Medulla oblongata (tissue), 1 donor: ENCODE results near the gene PODXL.
"Not testable (repeated sequence)": the region's sequence is repeated elsewhere in the genome, so short reads cannot be mapped to it uniquely, and the experiment has no call there.

ENCODE experiments used
- DNase-seq: peaks from one replicate; pipeline ENCODE4 v3.0.0-alpha.2; 2015; ENCODE audit errors: extremely low spot score

Gene PODXL

DNA sequence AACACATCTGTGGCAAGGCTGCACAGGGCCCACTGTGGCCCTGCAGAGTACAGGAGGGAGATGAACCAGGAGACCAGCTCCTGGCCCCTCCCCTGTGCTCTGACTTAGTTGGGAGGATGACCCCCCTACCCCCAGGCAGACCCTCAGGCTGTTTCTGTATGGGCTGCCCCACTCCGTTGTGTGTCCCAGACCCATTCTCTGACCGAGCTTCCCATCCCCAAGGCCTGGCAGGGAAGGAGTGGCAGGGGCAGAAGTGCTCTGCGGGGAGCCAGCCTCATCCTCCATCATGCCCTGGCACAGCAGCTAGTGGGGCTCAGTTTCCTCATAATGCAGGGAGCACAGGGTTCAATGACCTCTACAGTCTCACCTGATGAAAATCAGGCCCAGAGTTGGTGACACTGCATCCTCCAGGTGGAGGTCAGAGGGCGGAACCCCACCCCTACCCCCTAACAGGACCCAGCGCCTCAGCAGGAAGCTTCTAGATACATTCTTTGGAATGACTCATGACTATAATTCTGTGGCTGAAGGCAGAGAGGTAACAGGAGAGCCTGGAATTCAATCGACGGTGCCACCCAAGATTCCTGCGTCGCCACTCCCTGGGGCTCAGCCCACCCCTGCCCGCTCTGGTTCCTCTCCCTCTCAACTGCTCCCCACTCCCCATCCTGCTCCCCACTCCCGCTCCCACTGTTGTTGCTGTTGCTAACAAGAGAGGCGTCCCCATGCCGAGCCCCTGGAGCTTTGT is 18.2 kb downstream of the PODXL start:
- DNase-seq = no peak

DNA sequence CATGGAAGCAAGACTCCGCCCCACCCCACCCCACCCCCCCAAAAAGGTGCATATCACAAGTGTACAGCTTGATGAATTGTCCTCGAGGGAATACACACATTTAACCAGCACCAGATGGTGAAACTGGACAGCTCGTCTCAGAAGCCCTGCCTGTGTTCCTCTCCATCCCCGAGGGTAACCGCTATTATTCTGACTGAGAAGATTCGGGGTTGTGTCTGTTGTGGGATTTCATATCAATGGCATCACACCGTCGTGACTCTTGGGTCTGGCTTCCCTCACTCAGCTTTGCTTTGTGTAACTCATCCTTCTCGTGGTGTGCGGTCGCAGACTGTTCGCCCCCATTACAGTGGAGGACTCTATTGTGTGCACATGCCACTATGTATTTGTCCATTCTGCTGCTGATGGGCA is 18.9 kb downstream of the PODXL start:
- DNase-seq = no peak

DNA sequence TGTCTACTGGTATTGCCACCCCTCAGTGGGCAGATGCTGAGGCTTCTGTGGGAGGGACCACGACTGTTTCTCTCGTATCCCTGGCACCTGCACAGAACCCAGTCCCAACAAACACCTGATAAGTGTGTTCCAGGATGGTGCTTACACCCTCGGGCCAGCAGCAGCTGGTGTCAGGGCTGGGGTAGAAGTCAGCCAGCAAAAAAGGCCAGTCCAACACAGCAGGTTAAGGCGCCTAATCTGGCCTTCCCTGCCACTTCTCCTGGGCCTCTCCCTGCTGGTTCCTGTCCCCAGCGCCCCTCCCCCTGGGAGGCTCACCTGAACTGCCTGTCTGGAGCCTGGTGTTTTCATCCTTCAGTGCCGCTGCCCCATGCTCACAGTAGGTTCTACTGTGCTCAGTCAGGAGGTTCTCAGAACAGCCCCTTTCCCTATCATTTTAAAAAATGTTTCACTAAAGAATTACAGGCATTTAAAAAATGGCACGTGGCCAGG is 20.0 kb downstream of the PODXL start:
- no peak for DNase-seq

DNA sequence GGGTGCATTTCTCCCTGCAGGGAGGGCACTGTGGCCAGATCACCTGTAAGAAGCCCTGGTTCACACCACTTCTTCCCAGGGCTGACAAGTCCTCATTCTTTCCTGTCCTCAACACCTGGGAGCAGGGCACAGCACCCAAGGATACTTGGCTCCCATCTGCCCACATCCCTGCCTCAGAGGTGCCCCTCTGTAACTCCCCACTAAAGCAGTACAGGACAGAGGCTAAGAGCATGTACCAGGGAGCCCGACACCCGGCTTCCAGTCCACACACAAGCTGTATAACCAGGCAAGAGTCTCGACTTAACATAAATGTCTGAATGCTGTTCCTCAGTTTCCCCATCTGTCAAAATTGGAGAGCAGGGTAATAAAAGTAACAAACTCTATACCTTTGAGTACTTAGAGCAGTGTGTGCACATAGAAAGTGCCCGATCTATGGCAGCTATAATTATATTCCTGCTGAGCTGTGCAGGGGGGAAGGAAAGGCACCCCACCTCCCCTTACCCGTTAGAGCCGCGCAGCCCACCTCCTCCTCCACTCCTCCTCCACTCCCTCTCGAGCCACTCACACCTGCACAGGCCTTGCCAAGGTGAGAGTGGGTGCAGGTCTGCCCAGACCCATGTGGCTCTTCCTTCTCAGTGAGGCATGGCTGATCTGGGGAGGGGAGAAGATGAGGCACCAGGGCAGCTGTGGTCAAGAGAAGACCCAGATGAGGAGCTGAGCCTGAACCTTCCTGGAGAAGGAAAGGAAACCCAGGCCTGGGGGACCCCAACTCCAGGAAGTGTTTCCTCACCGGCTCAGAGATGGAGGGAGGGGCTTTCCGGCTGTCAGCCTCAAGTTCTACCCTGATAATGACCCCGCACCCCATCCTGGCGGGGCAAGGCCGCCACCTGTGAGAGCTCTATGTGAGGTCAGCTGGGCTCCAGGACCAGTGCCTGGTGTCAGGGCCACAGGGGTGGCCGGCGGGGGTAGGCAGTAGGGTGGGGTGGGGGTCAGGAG is 22.6 kb downstream of the PODXL start:
- DNase-seq = no peak

DNA sequence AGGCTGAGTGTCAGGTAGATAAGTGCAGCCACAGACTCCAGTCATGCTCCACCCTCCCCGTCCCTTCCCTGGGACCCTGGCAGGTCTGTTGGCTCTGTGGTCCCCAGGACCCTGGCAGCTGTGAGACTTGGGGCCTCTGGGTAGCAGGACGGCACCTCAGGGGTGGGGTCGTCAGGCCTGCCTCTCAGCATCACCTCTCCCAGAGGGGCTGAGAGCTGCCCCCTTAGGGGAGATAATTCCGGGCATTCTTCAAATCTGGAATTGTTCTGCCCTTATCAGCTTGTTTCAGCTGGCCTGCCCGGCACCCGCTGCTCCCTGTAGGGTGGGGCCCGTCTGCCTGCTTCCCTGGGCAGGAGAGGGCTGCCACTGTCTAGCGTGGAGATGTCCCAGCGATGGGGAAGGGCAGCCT is 23.3 kb downstream of the PODXL start:
- DNase-seq = no peak

DNA sequence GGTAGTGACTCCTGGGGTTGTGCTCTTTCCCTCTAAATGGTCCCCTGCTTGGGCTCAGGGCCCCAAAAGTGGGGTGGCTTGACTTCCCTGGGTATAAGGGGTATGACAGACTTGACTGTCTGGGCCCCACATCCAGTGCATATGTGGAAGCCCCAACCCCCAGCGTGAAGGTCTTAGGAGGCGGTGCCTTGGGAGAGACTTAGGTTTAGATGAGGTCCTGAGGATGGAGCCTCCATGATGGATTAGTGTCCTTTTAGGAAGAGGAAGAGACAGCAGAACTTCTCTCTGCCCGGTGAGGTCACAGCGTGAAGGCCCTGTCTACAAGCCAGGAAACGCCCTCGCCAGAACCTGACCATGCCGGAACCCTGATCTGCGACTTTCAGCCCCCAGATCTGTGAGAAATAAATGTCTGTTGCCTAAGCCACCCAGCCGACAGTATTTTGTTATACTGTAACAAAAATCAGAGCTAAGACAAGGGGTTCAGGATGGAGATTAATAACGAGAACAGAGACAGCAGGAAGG is 23.8 kb downstream of the PODXL start:
- DNase-seq = no peak

DNA sequence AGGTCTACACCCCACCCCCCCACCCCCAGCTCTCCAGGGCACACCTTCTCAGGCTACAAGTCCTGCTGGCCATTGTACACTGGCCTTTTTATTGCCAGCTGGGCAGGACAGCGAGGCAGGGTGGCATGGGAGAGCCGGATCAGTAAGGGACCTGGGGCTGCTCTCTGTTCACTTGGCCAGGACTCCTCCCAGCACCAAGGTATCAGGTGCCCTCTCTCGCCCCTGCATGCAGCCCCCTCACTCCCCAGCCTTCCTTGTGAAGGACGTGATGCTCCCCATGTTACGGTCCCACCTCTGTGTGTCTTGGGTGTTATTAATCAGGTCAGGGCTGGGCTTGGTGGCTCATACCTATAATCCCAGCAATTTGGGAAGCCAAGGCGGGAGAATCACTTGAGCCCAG is 26.3 kb downstream of the PODXL start:
- no peak for DNase-seq

DNA sequence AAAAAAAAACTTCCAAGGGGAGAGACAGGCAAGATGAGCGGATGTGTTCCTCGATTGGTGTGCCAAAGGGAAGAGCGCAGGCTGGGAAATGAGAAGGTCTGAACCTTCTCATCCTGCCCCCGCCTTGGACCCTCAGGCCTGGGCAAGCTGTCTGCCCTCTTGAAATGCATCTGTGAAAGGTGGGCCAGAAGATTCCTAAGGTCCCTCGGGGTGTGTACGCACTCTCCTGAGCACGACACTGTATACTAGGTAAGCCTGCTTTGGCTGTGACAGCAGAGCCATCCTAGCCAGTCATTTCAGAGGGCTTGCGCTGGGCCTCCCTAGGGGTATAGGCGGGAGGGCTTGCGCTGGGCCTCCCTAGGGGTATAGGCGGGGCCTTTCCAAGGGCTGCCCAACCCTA is 26.8 kb downstream of the PODXL start:
- no peak for DNase-seq

DNA sequence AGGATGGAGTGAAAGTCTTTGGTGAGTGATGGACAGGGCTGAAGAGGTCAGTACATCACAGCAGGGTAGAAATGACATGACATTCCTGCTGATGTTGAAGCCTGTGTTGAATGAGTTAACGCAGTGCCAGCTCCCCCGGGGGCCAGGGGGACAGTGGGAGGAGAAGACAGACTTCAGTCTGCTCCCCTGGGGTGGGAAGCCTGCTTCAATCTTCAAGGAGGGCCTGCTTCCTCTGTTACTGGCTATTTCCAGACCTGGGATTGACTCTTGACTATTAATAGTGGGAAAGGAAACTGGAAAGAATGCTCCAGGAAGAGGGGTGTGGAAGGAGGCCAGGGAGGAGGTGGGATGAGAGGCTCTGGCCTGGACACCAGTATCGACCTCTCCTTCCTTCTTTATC is 27.2 kb downstream of the PODXL start:
- no peak for DNase-seq

DNA sequence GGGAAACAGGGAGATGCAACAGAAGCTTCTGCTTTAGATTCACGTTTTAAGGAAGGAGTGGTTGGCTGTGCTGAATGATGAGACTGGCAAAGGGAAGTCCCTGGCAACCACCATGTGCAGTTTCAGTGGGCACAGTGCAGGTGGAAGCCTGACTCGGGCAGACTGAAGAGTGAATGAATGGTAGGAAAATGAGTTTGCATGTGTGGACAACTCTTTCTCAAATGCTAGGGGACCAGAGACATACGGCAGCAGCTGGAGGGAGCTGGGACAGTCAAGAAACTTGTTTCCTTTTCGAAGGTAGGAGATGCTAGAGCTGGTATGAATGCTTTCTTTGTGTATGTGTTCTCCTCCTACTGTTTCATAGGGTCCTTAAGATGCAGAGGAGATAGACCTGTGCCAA is 29.0 kb downstream of the PODXL start:
- DNase-seq = no peak

DNA sequence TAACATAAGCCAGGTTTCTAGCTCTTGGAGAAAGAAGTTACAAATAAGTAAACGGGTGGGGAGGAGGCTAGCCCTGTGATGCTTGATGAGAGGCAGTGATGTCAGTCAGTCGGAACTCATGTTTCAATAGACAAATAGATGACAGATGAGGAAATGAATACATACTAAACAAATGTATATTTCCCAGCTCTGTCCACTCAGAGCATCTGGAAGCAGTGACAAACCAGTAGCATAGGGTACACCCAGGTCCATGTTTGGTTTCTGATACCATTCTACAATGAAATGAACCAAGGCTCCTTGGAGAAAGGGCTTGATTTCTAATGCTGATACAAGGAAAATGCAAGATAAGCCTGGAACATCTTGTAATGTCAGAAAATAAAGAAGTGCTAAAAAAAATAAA is 30.6 kb downstream of the PODXL start:
- no peak for DNase-seq

DNA sequence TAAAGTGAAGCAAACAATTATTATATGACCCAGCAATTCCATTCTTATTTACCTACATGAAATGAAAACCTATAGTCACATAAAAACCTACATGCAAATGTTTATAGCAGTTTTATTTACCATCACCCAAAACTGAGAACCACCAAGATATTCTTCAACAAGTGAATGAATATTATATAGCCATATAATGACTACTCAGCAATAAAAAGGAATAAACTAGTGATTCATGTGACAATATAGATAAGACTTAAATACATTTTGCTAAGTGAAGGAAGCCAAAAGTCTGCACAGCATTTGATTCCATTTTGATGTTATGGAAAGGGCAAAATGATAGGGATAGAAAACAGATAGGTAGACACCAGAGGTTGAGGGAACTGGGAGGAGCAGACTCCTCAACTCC is 31.7 kb downstream of the PODXL start:
- DNase-seq = no peak

DNA sequence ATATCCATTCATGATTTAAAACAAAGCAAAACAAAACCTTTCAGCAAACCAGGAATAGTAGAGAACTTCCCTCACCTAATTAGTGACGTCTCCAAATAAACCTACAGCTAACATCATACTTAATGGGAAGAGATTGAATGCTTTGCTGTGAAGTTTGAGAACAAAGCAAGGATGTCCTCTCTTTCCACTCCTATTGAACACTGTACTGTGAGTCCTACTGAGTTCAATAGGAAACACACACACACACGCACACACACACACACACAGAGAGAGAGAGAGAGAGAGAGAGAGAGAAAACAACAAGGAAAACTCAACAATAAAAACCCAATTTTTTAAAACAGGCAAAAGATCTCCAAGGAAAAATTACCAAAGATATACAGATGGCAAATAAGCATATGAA is 32.3 kb downstream of the PODXL start:
- DNase-seq = no peak

DNA sequence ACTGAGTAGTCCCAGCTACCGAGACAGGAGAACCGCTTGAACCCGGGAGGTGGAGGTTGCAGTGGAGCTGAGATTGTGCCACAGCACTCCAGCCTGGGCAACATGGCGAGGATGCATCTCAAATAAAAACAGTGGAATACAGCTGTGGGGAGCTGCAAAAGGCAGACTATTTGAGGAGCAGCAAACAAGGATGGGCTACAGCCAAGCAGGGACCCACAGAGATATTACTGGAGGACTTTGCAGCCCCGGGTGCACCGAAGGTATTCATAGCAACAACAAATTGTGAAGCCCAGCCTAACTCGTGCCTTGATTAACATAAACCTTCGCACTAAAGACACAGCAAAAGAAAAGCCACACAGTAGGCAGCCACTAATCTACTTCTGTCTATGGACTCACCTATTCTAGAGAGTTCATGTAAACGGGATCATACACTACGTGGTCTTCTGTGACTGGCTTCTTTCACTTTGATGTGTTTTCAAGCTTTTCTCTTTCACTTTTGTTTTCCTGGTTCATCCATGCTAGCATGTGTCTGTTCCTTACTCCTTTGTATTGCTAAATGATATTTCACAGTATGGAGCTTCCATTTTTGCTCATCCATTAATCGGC is 34.0 kb downstream of the PODXL start:
- no peak for DNase-seq

DNA sequence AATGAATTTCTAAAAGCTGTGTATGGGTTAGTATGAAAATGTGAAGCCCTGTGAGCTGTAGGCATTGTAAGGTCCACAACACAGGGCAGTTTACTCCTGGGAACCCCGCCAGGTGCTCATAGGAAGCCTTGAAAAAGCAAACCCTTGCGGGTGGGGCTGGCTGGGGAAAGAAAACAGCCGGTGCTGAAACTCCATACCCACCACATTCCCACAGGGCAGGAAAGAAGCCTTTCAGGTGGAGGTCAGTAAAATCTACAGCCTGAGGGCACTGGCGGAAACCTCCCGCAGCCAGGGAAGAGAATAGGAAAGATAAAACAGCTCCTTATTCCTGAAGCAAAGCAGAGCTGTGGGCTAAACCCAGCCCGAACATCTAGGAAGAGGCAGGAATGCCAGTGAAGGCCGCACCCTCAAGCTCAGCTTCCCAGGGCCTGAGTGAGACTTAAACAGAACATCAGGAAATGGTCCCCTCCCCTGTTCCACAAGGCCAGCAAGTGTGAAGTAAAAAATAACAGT is 34.7 kb downstream of the PODXL start:
- no peak for DNase-seq

DNA sequence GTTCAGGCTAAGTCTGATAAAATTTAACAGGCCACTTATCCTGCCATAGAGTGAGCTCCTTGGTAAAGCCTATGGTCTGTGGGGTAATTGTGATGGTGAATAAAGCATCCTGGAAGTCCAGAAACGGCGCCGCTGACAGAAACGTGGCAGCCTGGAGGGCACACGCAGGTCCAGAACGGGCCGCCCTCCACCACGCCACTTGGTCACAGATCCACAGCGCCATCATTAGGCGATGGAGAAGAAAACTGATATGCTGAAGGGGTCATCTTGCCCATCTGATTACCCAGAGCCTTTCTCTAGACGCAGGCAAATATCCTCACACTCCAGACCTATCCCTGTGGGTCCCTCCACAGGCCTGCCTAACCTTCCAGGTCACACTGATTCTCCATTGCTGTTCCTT is 37.8 kb downstream of the PODXL start:
- no peak for DNase-seq

DNA sequence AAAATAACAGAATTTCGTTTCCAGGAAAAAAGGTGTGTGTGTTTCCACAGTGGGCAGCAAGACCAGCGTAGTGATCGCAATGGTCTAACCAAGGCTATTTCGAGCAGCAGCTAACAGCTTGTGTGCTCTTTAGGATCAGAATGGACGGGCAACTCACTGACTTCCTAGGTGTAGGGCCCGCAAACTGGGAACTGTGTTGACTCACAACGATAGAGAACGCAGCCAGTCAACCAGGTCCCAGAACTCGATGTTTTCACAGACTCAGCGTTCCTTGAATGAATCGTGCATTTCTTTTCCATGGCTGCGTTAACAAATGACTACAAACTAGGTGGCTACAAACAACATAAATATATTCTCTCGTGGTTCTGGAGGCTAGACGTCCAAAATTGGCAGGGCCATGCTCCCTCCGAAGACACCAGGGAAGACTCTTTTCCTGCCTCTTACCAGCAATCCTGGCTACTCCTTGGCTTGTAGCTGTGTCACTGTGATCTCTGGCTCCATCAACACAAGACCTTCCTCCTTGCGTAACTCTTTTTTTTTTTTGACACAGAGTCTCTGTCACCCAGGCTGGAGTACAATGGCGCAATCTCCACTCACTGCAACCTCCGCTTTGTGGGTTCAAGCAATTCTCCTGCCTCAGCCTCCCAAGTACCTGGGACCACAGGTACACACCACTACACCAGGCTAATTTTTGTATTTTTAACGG is 39.1 kb downstream of the PODXL start:
- no peak for DNase-seq

DNA sequence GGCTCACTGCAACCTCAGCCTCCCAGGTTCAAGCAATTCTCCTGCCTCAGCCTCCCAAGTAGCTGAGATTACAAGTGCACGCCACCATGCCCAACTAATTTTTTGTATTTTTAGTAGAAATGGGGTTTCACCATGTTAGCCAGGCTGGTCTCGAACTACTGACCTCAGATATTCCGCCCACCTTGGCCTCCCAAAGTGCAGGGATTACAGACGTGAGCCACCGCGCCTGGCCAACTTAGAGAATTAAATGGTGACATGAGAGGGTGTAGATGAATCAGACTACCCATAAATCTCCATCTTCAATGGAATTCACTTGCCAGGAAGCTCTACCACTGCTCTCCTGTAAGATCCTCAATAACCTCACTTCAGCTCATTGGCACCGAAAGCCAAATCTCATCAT is 41.0 kb downstream of the PODXL start:
- not testable (repeated sequence) for DNase-seq

DNA sequence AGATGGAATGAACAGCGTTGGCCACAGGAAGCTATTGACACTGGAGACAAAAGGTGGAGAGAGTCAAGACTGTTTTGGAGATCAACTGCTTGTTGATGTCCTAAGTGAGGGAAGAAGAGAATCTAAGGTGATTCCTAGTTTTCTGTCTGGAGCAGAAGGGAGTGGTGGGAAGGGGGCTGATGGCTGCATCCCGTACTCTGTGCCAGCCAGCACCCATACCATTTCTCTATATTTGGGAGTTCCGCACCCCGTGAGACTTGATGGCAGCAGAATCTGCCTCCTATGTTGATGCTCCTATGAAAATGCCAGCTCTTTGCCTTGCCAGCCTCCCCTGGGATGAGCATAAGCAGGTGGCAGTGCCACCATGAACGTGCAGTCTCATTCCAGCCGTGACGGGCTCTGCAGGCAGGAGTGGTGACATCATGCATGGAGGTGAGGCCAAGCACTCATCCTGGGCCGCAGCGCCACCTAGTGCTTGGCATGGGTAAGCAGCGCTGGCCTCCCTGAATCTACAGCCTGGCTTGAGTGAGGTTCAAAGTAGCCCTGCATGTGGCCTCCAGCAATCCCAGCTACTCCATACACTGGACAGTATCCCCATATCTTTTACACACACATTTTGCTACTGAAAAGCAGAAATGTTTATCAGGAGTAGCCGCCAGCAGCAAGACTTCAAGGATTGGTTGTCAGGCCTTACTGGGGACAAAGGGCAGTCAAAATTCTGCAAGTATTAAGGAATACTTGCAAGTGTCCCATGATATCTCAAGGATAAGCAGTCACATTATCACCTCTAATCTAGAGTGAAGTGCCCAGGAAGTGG is 43.0 kb downstream of the PODXL start:
- DNase-seq = peak; percentile 91

DNA sequence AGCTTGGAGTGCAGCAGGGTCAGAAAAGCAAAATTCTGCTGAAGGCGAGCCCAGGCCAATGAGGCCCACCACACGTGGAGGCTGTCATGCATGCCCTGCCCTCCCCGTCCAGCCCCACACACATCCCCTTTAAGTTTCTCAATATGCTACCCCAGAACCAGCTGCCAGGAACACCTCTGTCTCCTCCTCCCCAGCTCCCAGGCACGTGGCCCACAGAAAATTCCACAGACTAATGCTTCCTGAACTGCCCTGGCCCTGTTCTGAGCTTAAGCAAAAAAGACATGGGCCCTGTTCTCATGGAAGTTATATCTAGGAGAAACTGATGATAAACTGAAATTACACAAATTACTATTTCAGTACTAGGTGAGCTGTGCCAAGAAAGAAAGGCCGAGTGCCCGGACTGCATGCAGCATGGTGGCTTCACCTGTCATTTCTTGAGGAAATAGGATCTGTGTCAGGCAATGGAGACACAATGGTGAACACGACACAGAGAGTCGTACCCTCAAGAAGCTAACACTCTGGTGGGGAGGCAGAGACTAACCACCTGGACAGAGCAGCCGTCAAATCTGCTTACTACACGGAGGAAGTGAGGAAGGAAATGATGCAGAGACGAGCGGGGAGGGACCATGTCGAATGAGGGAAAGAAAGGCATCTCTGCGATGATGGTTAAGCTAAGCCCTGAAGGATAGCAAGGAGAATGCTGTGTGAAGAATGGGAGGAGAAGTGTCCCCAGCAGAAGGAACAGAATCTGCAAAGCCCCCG is 44.5 kb downstream of the PODXL start:
- no peak for DNase-seq
